Endothelial cell (in vitro differentiated cells): ENCODE data around the gene SLC25A45. TPM values are rescaled to one million over a fixed set of nuclear protein-coding genes. Genes with fewer than 3 reads are reported as not detected.

Experiments
- DNase-seq: peaks from one replicate; pipeline ENCODE4 v3.0.0; 2021; ENCODE audit warnings: low spot score
- H3K27ac Mint-ChIP-seq: one replicate; pipeline ENCODE4 v1.8.0; 2021; ENCODE audit warnings: mixed read lengths, inconsistent platforms; ENCODE audit not compliant: unreplicated experiment
- H3K27me3 Mint-ChIP-seq: one replicate; pipeline ENCODE4 v1.8.0; 2021; ENCODE audit warnings: mild to moderate bottlenecking, moderate library complexity, mixed read lengths, inconsistent platforms; ENCODE audit not compliant: unreplicated experiment
- H3K36me3 Mint-ChIP-seq: one replicate; pipeline ENCODE4 v1.8.0; 2021; ENCODE audit warnings: mild to moderate bottlenecking, low read depth, mixed read lengths, inconsistent platforms; ENCODE audit not compliant: unreplicated experiment
- H3K4me1 Mint-ChIP-seq: one replicate; pipeline ENCODE4 v1.8.0; 2021; ENCODE audit warnings: mild to moderate bottlenecking, mixed read lengths, inconsistent platforms; ENCODE audit not compliant: unreplicated experiment
- H3K4me3 Mint-ChIP-seq: one replicate; pipeline ENCODE4 v1.8.0; 2021; ENCODE audit warnings: mild to moderate bottlenecking, mixed read lengths, inconsistent platforms; ENCODE audit not compliant: unreplicated experiment
- H3K9me3 Mint-ChIP-seq: one replicate; pipeline ENCODE4 v1.8.0; 2021; ENCODE audit warnings: mixed read lengths, inconsistent platforms; ENCODE audit not compliant: unreplicated experiment
- total RNA-seq: library from RNA; stranded (reverse); fragmentation: NEBNext Ultra II Directional; extraction: Animal tissue kit (Norgen Biotek cat#: 25700); gene quantifications from one replicate; pipeline ENCODE4 v1.2.1, GENCODE V29; 2021; ENCODE audit not compliant: unreplicated experiment
- TF ChIP-seq, protein P1 (sequence below): fragments of 200-600 bp; sonication (generic); IDR thresholded peaks from one replicate; pipeline ENCODE4 v1.5.0; 2021; ENCODE audit warnings: antibody characterized with exemption; ENCODE audit not compliant: unreplicated experiment

Gene SLC25A45
- total RNA-seq, 1 donor from 2014 or later = 3.3 TPM

DNA sequence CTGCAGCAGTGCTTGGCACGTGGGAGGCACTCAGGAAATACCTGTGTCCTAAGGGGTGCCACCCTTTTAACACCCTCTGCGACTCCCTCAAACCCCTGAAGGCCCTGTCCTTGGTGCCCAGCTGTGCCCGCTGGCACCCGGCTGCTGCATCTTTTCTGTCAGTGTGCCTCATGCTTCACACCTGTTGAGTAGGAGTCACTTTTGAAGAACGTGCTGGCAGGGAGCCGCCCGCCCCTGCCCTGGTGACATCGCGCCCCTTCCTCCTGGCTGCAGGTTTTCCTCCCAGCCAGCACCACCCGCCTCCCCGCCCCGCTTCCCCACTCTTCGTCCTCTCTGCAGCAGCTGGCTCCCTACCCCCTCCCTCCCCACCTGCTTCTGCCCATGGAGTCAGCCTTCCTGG lies 21.8 kb upstream of the SLC25A45 start:
- peaks cover 17% of the 10 kb centered on the region for H3K36me3 Mint-ChIP-seq
- H3K4me1 Mint-ChIP-seq = peaks cover 13% of the 10 kb centered on the region
- H3K27ac Mint-ChIP-seq = no peak overlapping the region
- no peak for DNase-seq
- no peaks in the 10 kb centered on the region for H3K9me3 Mint-ChIP-seq
- TF ChIP-seq, protein P1, sequence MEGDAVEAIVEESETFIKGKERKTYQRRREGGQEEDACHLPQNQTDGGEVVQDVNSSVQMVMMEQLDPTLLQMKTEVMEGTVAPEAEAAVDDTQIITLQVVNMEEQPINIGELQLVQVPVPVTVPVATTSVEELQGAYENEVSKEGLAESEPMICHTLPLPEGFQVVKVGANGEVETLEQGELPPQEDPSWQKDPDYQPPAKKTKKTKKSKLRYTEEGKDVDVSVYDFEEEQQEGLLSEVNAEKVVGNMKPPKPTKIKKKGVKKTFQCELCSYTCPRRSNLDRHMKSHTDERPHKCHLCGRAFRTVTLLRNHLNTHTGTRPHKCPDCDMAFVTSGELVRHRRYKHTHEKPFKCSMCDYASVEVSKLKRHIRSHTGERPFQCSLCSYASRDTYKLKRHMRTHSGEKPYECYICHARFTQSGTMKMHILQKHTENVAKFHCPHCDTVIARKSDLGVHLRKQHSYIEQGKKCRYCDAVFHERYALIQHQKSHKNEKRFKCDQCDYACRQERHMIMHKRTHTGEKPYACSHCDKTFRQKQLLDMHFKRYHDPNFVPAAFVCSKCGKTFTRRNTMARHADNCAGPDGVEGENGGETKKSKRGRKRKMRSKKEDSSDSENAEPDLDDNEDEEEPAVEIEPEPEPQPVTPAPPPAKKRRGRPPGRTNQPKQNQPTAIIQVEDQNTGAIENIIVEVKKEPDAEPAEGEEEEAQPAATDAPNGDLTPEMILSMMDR = no peak
- H3K4me3 Mint-ChIP-seq = no peak overlapping the region
- peaks cover 4% of the 10 kb centered on the region for H3K27me3 Mint-ChIP-seq

- TF ChIP-seq, protein P1 = no peak
- H3K27ac Mint-ChIP-seq = peak overlapping the region; percentile 97
- H3K4me1 Mint-ChIP-seq = peaks cover 13% of the 10 kb centered on the region
- H3K4me3 Mint-ChIP-seq = peak overlapping the region; percentile 6
- H3K27me3 Mint-ChIP-seq = peaks cover 4% of the 10 kb centered on the region
- no peaks in the 10 kb centered on the region for H3K9me3 Mint-ChIP-seq
- H3K36me3 Mint-ChIP-seq = peaks cover 13% of the 10 kb centered on the region
- peak; percentile 51 for DNase-seq
Measured at GRCh38 chr11:65403607-65404121, 21.2 kb upstream of the SLC25A45 start.

GRCh38 chr11:65402790-65403189 lies 20.3 kb upstream of the SLC25A45 start:
- Mint-ChIP-seq H3K27me3 (peaks cover 6% of the 10 kb centered on the region), H3K4me3 (no peak overlapping the region), H3K36me3 (peaks cover 16% of the 10 kb centered on the region), H3K9me3 (no peaks in the 10 kb centered on the region), H3K4me1 (peaks cover 13% of the 10 kb centered on the region), H3K27ac (peak overlapping the region; percentile 97)
- no peak for DNase-seq
- TF ChIP-seq, protein P1 = no peak

DNA sequence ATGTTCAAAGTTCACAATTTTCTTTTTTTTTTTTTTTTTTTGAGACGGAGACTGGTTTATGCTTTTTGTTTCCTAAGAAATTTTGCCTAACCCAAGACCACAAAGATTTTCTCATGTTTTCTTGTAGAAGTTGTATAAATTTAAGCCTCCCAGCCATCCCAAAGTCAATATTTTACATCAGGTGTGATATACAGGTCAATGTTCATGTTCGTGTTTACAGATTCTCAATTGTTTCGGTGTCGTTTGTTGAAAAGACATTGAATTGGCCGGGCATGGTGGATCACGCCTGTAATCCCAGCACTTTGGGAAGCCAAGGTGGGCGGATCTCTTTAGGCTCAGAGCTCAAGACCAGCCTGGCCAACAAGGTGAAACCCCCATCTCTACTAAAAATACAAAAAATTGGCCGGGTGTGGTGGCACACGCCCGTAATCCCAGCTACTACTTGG lies 19.4 kb upstream of the SLC25A45 start:
- Mint-ChIP-seq H3K36me3 (peaks cover 22% of the 10 kb centered on the region), H3K4me1 (peaks cover 17% of the 10 kb centered on the region), H3K27me3 (peaks cover 6% of the 10 kb centered on the region), H3K4me3 (peak overlapping the region; percentile 54), H3K9me3 (no peaks in the 10 kb centered on the region), H3K27ac (no peak overlapping the region)
- no peak for DNase-seq
- TF ChIP-seq, protein P1 = no peak

- TF ChIP-seq, protein P1 = no peak
- H3K4me1 Mint-ChIP-seq = peaks cover 17% of the 10 kb centered on the region
- peaks cover 6% of the 10 kb centered on the region for H3K27me3 Mint-ChIP-seq
- H3K27ac Mint-ChIP-seq = no peak overlapping the region
- DNase-seq = no peak
- no peaks in the 10 kb centered on the region for H3K9me3 Mint-ChIP-seq
- H3K36me3 Mint-ChIP-seq = peaks cover 22% of the 10 kb centered on the region
- H3K4me3 Mint-ChIP-seq = peak overlapping the region; percentile 54
Measured at GRCh38 chr11:65401073-65401802, 18.8 kb upstream of the SLC25A45 start.
